Uterus (tissue), 4 donors: Measurements from ENCODE around the gene PSORS1C1. TPM values are rescaled to one million over a fixed set of nuclear protein-coding genes. Genes with fewer than 3 reads are reported as not detected.

ENCODE experiments used
- DNase-seq, 2 donors: peaks; one replicate each; pipeline ENCODE4 v3.0.0-alpha.2; 2019 to 2020
- H3K27ac ChIP-seq, 2 donors: fragments of 200-600 bp; sonication (generic); 1 replicate in 1 of 2; 2 replicates in 1 of 2; pipeline ENCODE4 v1.5.1; 2016 to 2018
- H3K27me3 ChIP-seq, 2 donors: fragments of 200-600 bp; sonication (generic); one replicate each; pipeline ENCODE4 v1.5.1; 2018 to 2019; ENCODE audit warnings: control low read depth in 1 of 2
- H3K36me3 ChIP-seq, 2 donors: fragments of 200-600 bp; sonication (generic); one replicate each; pipeline ENCODE4 v1.5.1; 2019; ENCODE audit warnings: control low read depth in 1 of 2
- H3K4me1 ChIP-seq, 2 donors: fragments of 200-600 bp; sonication (generic); one replicate each; pipeline ENCODE4 v1.5.1; 2018 to 2019; ENCODE audit warnings: control low read depth in 1 of 2
- H3K4me3 ChIP-seq, 2 donors: fragments of 200-600 bp; sonication (generic); 1 replicate in 1 of 2; 2 replicates in 1 of 2; pipeline ENCODE4 v1.5.1; 2018 to 2019; ENCODE audit warnings: mild to moderate bottlenecking in 1 of 2
- H3K9me3 ChIP-seq, 2 donors: fragments of 200-600 bp; sonication (generic); one replicate each; pipeline ENCODE4 v1.5.1; 2019; ENCODE audit warnings: control low read depth in 1 of 2
- CTCF ChIP-seq, 4 experiments: fragments of 200-600 bp in 2 of 4; fragments of 450-650 bp in 2 of 4; sonication (generic) in 2 of 4; IDR thresholded peaks; one replicate each; pipeline ENCODE4 v1.5.1; 2016 to 2019; ENCODE audit warnings: antibody characterized with exemption in 4 of 4, mild to moderate bottlenecking in 2 of 4, moderate library complexity in 1 of 4
- POLR2A ChIP-seq, 2 donors: fragments of 450-650 bp; IDR thresholded peaks; one replicate each; pipeline ENCODE4 v1.6.1; 2016; ENCODE audit warnings: antibody characterized with exemption in 2 of 2, mild to moderate bottlenecking in 1 of 2, moderate library complexity in 1 of 2
- intact Hi-C: fragments of 100-400 bp; cut with DNase I; formaldehyde crosslinking; loops from one replicate; pipeline ENCODE4 v1.15.1; 2023; ENCODE audit warnings: low total_unique reads
- total RNA-seq, 4 donors: library from RNA; depleted of rRNA in 3 of 4; stranded (reverse); fragments of >200 nt in 3 of 4; gene quantifications; one replicate each; pipeline versions ENCODE4 v1.1.0 to v1.2.4, GENCODE V29; 2014 to 2023
- donor health status: DM: yes; HTN: yes; CAD: no.

Gene PSORS1C1
- total RNA-seq, 4 donors from 2014 or later: under 0.01 to 4.5 (median 0.54) TPM

DNA sequence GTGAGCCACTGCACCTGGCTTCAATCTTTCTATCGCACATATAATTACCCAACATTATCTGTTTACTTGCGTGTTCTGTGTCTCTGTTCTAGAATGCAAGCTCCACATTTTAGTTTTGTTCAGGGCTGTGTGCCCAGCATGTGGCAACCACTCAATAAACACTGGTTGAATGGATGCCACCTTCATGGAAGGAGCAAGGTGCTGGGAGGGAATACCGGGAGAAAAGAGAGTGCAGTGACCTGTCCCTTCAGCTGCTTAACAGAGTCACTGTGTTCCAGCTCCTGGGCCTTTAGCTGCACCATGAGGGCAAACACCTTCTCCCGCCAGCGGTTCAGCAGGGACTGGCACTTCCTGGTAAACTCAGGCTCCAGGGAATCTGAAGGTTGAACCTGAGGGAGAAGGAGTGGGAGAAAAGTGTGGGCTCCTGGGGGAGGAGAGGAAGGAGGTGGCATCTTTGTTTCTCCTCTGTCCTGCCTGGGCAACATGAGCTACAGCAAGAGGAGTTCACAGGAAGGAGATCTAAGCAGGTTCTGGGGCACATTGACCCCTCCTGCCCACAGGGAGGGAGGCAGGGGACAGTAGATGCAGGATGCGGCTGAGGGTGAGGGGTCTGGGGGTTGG, 35.3 kb downstream of the PSORS1C1 start:
- H3K4me3 ChIP-seq: no peak overlapping the region
- intact Hi-C loops: no loop called here
- no peaks in the 10 kb centered on the region for H3K4me1 ChIP-seq
- H3K9me3 ChIP-seq: no peaks in the 10 kb centered on the region
- no peak for DNase-seq
- no peaks in the 10 kb centered on the region for H3K27me3 ChIP-seq
- TF ChIP-seq POLR2A (IDR thresholded peaks at IDR 0.05) (no peak), CTCF (IDR thresholded peaks at IDR 0.05) (no peak)
- H3K36me3 ChIP-seq: no peaks in the 10 kb centered on the region
- H3K27ac ChIP-seq: no peak overlapping the region

- H3K36me3 ChIP-seq: no peaks in the 10 kb centered on the region
- intact Hi-C loops: no loop called here
- H3K4me1 ChIP-seq: no peaks in the 10 kb centered on the region
- H3K9me3 ChIP-seq: no peaks in the 10 kb centered on the region
- no peak overlapping the region for H3K27ac ChIP-seq
- DNase-seq: no peak
- H3K27me3 ChIP-seq: no peaks in the 10 kb centered on the region
- no peak for TF ChIP-seq POLR2A (IDR thresholded peaks at IDR 0.05)
- TF ChIP-seq CTCF (IDR thresholded peaks at IDR 0.05): no peak
- H3K4me3 ChIP-seq: no peak overlapping the region
These were observed 38.2 kb downstream of the PSORS1C1 start for GRCh38 chr6:31152781-31153180.

DNA sequence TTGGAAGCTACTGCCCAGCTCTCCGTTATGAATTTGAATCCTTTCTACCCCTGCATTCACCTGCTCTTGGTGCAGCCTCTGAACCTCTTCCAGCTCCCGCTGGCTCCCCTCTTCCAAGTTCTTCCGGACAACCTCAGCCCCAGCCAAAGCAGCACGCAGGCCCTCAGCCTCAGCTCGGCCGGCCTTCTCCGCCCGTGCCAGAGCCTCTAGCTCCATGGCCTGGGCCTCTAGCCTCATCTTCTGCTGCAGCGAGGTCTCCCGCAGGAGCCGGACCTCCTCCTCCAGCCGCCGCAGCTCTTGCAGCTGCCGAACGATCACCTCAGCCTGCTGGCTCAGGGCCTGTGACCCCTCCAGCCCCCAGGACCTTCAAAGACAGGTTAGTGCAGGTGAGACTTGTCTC, 39.8 kb downstream of the PSORS1C1 start:
- no peaks in the 10 kb centered on the region for H3K9me3 ChIP-seq
- intact Hi-C loops: no loop called here

GRCh38 chr6:31156641-31157040, 42.0 kb downstream of the PSORS1C1 start:
- H3K9me3 ChIP-seq: no peaks in the 10 kb centered on the region
- no peaks in the 10 kb centered on the region for H3K27me3 ChIP-seq
- no peak overlapping the region for H3K27ac ChIP-seq
- TF ChIP-seq CTCF (IDR thresholded peaks at IDR 0.05) (no peak), POLR2A (IDR thresholded peaks at IDR 0.05) (no peak)
- DNase-seq: no peak
- no peaks in the 10 kb centered on the region for H3K36me3 ChIP-seq
- no peak overlapping the region for H3K4me3 ChIP-seq
- intact Hi-C loops: no loop called here
- no peaks in the 10 kb centered on the region for H3K4me1 ChIP-seq

More for the DNA sequence above, 39.8 kb downstream of the PSORS1C1 start:
- TF ChIP-seq CTCF (IDR thresholded peaks at IDR 0.05) (no peak), POLR2A (IDR thresholded peaks at IDR 0.05) (no peak)
- Histone ChIP-seq H3K27ac (no peak overlapping the region), H3K27me3 (no peaks in the 10 kb centered on the region), H3K4me1 (no peaks in the 10 kb centered on the region), H3K4me3 (no peak overlapping the region), H3K36me3 (no peaks in the 10 kb centered on the region)
- DNase-seq: no peak

DNA sequence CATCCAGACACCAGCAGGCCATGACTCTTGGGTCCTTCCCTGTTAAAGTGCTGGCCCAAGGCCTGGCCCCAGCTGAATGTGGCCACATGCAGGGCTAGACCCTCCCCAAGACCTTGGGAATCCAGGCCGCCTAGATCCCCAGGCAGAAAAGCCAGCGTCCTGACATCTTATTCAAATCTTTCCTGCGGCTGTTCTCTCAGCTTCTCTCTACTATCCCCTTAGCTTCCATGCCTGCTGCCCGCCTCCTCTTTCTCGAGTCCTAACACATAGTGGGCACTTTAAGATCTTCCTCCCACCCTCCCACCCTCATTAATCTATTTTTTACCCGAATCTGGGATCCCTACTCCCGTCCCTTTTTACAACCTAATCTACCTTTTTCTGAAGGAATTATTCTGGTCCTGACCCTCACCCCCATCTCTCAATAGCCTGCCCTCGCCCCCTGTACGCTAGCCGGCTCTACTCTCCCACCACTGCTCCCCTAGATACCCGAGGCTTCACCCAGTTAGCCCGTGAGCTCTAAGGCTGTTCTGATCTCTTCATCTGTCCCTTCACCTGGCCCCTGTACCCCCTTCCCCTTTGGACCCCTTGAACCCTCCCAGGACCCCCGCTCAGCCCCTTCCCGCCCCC, 43.0 kb downstream of the PSORS1C1 start, which contains the start of gene CCHCR1:
Gene CCHCR1 (minus strand): TSS at position 290 of the 627 bp plus-strand sequence. CDS start 202 bp downstream, at position 88.
- H3K4me1 ChIP-seq: no peaks in the 10 kb centered on the region
- H3K27ac ChIP-seq: peak within 1 kb of the TSS; percentile 86 to 87
- no peaks in the 10 kb centered on the region for H3K36me3 ChIP-seq
- intact Hi-C loops: no loop called here
- no peak for DNase-seq
- H3K4me3 ChIP-seq: peak within 1 kb of the TSS; percentile 69 to 78
- no peaks in the 10 kb centered on the region for H3K27me3 ChIP-seq
- H3K9me3 ChIP-seq: no peaks in the 10 kb centered on the region
- TF ChIP-seq POLR2A (IDR thresholded peaks at IDR 0.05): no peak
- no peak for TF ChIP-seq CTCF (IDR thresholded peaks at IDR 0.05)
